Karpas-422 (cell line): ENCODE data around the gene CCR3. TPM values are rescaled to one million over a fixed set of nuclear protein-coding genes. Genes with fewer than 3 reads are reported as not detected.

Experiments
- DNase-seq: peaks from one replicate; pipeline ENCODE4 v3.0.0-alpha.2; 2015
- H2AFZ ChIP-seq: fragments of 200-600 bp; sonication (generic); 2 replicates; pipeline ENCODE4 v1.6.1; 2014; ENCODE audit warnings: antibody characterized with exemption, low read length, mixed read lengths
- H3K27ac ChIP-seq: fragments of 200-600 bp; sonication (generic); 2 replicates; pipeline ENCODE4 v1.5.1; 2014; ENCODE audit warnings: mild to moderate bottlenecking, low read length, moderate library complexity
- H3K27me3 ChIP-seq: fragments of 200-600 bp; sonication (generic); 2 replicates; pipeline ENCODE4 v1.6.1; 2014; ENCODE audit warnings: low read length, mixed read lengths
- H3K36me3 ChIP-seq: fragments of 200-600 bp; sonication (generic); 2 replicates; pipeline ENCODE4 v1.6.1; 2014; ENCODE audit warnings: low read length, mixed read lengths; ENCODE audit not compliant: insufficient read depth
- H3K4me1 ChIP-seq: fragments of 200-600 bp; sonication (generic); 2 replicates; pipeline ENCODE4 v1.6.1; 2014; ENCODE audit warnings: mild to moderate bottlenecking, low read length, mixed read lengths
- H3K4me2 ChIP-seq: fragments of 200-600 bp; sonication (generic); 2 replicates; pipeline ENCODE4 v1.6.1; 2014; ENCODE audit warnings: low read length, low read depth, mild to moderate bottlenecking; ENCODE audit not compliant: poor library complexity, severe bottlenecking
- H3K4me3 ChIP-seq: fragments of 200-600 bp; sonication (generic); 2 replicates; pipeline ENCODE4 v1.5.1; 2014; ENCODE audit warnings: mild to moderate bottlenecking, antibody characterized with exemption, low read length, mixed read lengths
- H3K79me2 ChIP-seq: fragments of 200-600 bp; sonication (generic); 2 replicates; pipeline ENCODE4 v1.6.1; 2014; ENCODE audit warnings: mild to moderate bottlenecking, low read length, mixed read lengths
- H3K9ac ChIP-seq: fragments of 200-600 bp; sonication (generic); 2 replicates; pipeline ENCODE4 v1.6.0; 2014; ENCODE audit warnings: low read length
- H3K9me2 ChIP-seq: fragments of 200-600 bp; sonication (generic), shearing (Covaris generic); replicated peaks from 2 replicates; pipeline ENCODE4 v1.6.0; 2014; ENCODE audit warnings: mild to moderate bottlenecking, low read length, moderate library complexity; ENCODE audit not compliant: insufficient read depth
- H3K9me3 ChIP-seq: fragments of 300-700, 200-600 bp; sonication (generic); 2 replicates; pipeline ENCODE4 v1.6.1; 2014; ENCODE audit warnings: low read length, mixed read lengths
- H4K20me1 ChIP-seq: fragments of 200-600 bp; sonication (generic); 2 replicates; pipeline ENCODE4 v1.6.1; 2014; ENCODE audit warnings: mild to moderate bottlenecking, antibody characterized with exemption, low read length, low read depth; ENCODE audit not compliant: insufficient read depth
- total RNA-seq: library from RNA; depleted of rRNA; stranded (reverse); fragments of >200 nt; shearing (Covaris generic); gene quantifications from 2 replicates; pipeline ENCODE4 v1.2.3, GENCODE V29; 2014; ENCODE audit warnings: low replicate concordance

CCR3 gene
- total RNA-seq, 1 experiment from 2014 or later, result not detected

GRCh38 chr3:46243560-46243959 is 1.3 kb downstream of the CCR3 start:
- no peak overlapping the region for H3K4me3 ChIP-seq
- H3K4me1 ChIP-seq, result no peaks in the 10 kb centered on the region
- DNase-seq, result no peak
- H3K27ac ChIP-seq, result no peak overlapping the region
- no peaks in the 10 kb centered on the region for H3K36me3 ChIP-seq
- no peaks in the 10 kb centered on the region for H3K79me2 ChIP-seq
- no peaks in the 10 kb centered on the region for H3K27me3 ChIP-seq
- no peak overlapping the region for H2AFZ ChIP-seq
- no peaks in the 10 kb centered on the region for H3K9me3 ChIP-seq
- no peaks in the 10 kb centered on the region for H4K20me1 ChIP-seq
- H3K9me2 ChIP-seq, result no peaks in the 10 kb centered on the region
- no peak overlapping the region for H3K4me2 ChIP-seq
- no peak overlapping the region for H3K9ac ChIP-seq

GRCh38 chr3:46245146-46245545 is 2.9 kb downstream of the CCR3 start:
- Histone ChIP-seq H3K4me1 (no peaks in the 10 kb centered on the region), H4K20me1 (no peaks in the 10 kb centered on the region), H3K27ac (no peak overlapping the region), H3K36me3 (no peaks in the 10 kb centered on the region), H2AFZ (no peak overlapping the region), H3K79me2 (no peaks in the 10 kb centered on the region), H3K27me3 (no peaks in the 10 kb centered on the region), H3K4me2 (no peak overlapping the region), H3K4me3 (no peak overlapping the region), H3K9ac (no peak overlapping the region), H3K9me3 (no peaks in the 10 kb centered on the region), H3K9me2 (no peaks in the 10 kb centered on the region)
- DNase-seq, result no peak

GRCh38 chr3:46252980-46253379 is 10.7 kb downstream of the CCR3 start:
- Histone ChIP-seq H3K4me3 (no peak overlapping the region), H4K20me1 (no peaks in the 10 kb centered on the region), H3K27ac (no peak overlapping the region), H3K79me2 (no peaks in the 10 kb centered on the region), H3K9me3 (no peaks in the 10 kb centered on the region), H3K9ac (no peak overlapping the region), H3K36me3 (no peaks in the 10 kb centered on the region), H3K4me1 (no peaks in the 10 kb centered on the region), H3K4me2 (no peak overlapping the region), H2AFZ (no peak overlapping the region), H3K9me2 (no peaks in the 10 kb centered on the region), H3K27me3 (no peaks in the 10 kb centered on the region)
- no peak for DNase-seq

GRCh38 chr3:46258525-46258924 is 16.3 kb downstream of the CCR3 start:
- Histone ChIP-seq H3K4me3 (no peak overlapping the region), H2AFZ (no peak overlapping the region), H3K36me3 (no peaks in the 10 kb centered on the region), H3K4me2 (no peak overlapping the region), H3K4me1 (no peaks in the 10 kb centered on the region), H3K9me2 (no peaks in the 10 kb centered on the region), H4K20me1 (no peaks in the 10 kb centered on the region), H3K9ac (no peak overlapping the region), H3K27ac (no peak overlapping the region), H3K79me2 (no peaks in the 10 kb centered on the region), H3K9me3 (no peaks in the 10 kb centered on the region), H3K27me3 (no peaks in the 10 kb centered on the region)
- DNase-seq, result no peak

- peak; percentile 5 for DNase-seq
- Histone ChIP-seq H3K79me2 (no peaks in the 10 kb centered on the region), H3K4me1 (no peaks in the 10 kb centered on the region), H4K20me1 (no peaks in the 10 kb centered on the region), H3K9me3 (no peaks in the 10 kb centered on the region), H3K9me2 (no peaks in the 10 kb centered on the region), H3K27me3 (no peaks in the 10 kb centered on the region), H3K36me3 (no peaks in the 10 kb centered on the region), H3K4me3 (no peak overlapping the region), H3K9ac (no peak overlapping the region), H3K27ac (no peak overlapping the region), H2AFZ (no peak overlapping the region), H3K4me2 (no peak overlapping the region)
Measured at GRCh38 chr3:46261926-46262594, 19.8 kb downstream of the CCR3 start.

- no peaks in the 10 kb centered on the region for H3K27me3 ChIP-seq
- no peak for DNase-seq
- H3K4me2 ChIP-seq, result no peak overlapping the region
- no peak overlapping the region for H3K4me3 ChIP-seq
- no peaks in the 10 kb centered on the region for H3K4me1 ChIP-seq
- no peaks in the 10 kb centered on the region for H3K9me2 ChIP-seq
- H3K27ac ChIP-seq, result no peak overlapping the region
- no peaks in the 10 kb centered on the region for H3K9me3 ChIP-seq
- H3K79me2 ChIP-seq, result no peaks in the 10 kb centered on the region
- H3K36me3 ChIP-seq, result no peaks in the 10 kb centered on the region
- H4K20me1 ChIP-seq, result no peaks in the 10 kb centered on the region
- H2AFZ ChIP-seq, result no peak overlapping the region
- H3K9ac ChIP-seq, result no peak overlapping the region
Measured at GRCh38 chr3:46264002-46264401, 21.7 kb downstream of the CCR3 start.

GRCh38 chr3:46266598-46266997 is 24.3 kb downstream of the CCR3 start:
- H3K27me3 ChIP-seq, result no peaks in the 10 kb centered on the region
- no peaks in the 10 kb centered on the region for H3K79me2 ChIP-seq
- no peak overlapping the region for H2AFZ ChIP-seq

GRCh38 chr3:46269556-46269955 is 27.3 kb downstream of the CCR3 start:
- no peaks in the 10 kb centered on the region for H3K9me2 ChIP-seq
- H3K4me1 ChIP-seq, result no peaks in the 10 kb centered on the region
- no peak overlapping the region for H3K4me3 ChIP-seq
- no peaks in the 10 kb centered on the region for H3K9me3 ChIP-seq
- no peaks in the 10 kb centered on the region for H3K36me3 ChIP-seq
- no peak overlapping the region for H2AFZ ChIP-seq
- H4K20me1 ChIP-seq, result no peaks in the 10 kb centered on the region
- DNase-seq, result no peak
- H3K9ac ChIP-seq, result no peak overlapping the region
- no peak overlapping the region for H3K27ac ChIP-seq
- H3K79me2 ChIP-seq, result no peaks in the 10 kb centered on the region
- H3K27me3 ChIP-seq, result no peaks in the 10 kb centered on the region
- no peak overlapping the region for H3K4me2 ChIP-seq

More at GRCh38 chr3:46266598-46266997, 24.3 kb downstream of the CCR3 start:
- H3K27ac ChIP-seq, result no peak overlapping the region
- no peaks in the 10 kb centered on the region for H3K9me3 ChIP-seq
- DNase-seq, result no peak
- no peaks in the 10 kb centered on the region for H4K20me1 ChIP-seq
- no peak overlapping the region for H3K9ac ChIP-seq
- H3K4me2 ChIP-seq, result no peak overlapping the region
- no peaks in the 10 kb centered on the region for H3K36me3 ChIP-seq
- no peaks in the 10 kb centered on the region for H3K9me2 ChIP-seq
- H3K4me1 ChIP-seq, result no peaks in the 10 kb centered on the region
- no peak overlapping the region for H3K4me3 ChIP-seq
